Activated naive CD4-positive, alpha-beta T cell treated with anti-CD3 and anti-CD28 coated beads, Interleukin-2, amount 50 U/mL, for 24 hours (primary cell): Measurements from ENCODE around the gene HTR2C.
"Not testable (repeated sequence)": the region's sequence is repeated elsewhere in the genome, so short reads cannot be mapped to it uniquely, and the experiment has no call there.

Source experiments
- H3K27ac Mint-ChIP-seq: one replicate; pipeline ENCODE4 v1.8.0; 2021; ENCODE audit warnings: mild to moderate bottlenecking, mixed read lengths
- H3K27me3 Mint-ChIP-seq: one replicate; pipeline ENCODE4 v1.8.0; 2021; ENCODE audit warnings: mixed read lengths
- H3K36me3 Mint-ChIP-seq: one replicate; pipeline ENCODE4 v1.8.0; 2021; ENCODE audit warnings: mixed read lengths
- H3K4me1 Mint-ChIP-seq: one replicate; pipeline ENCODE4 v1.8.0; 2021; ENCODE audit warnings: mixed read lengths
- H3K4me3 Mint-ChIP-seq: one replicate; pipeline ENCODE4 v1.8.0; 2021; ENCODE audit warnings: mild to moderate bottlenecking, mixed read lengths
- H3K9me3 Mint-ChIP-seq: one replicate; pipeline ENCODE4 v1.8.0; 2021; ENCODE audit warnings: mixed read lengths

Gene HTR2C

GRCh38 chrX:114842181-114842580, 258.3 kb downstream of the HTR2C start:
- no peaks in the 10 kb centered on the region for H3K27me3 Mint-ChIP-seq
- H3K4me3 Mint-ChIP-seq: no peak overlapping the region
- no peaks in the 10 kb centered on the region for H3K4me1 Mint-ChIP-seq
- no peaks in the 10 kb centered on the region for H3K9me3 Mint-ChIP-seq
- H3K27ac Mint-ChIP-seq: no peak overlapping the region
- no peaks in the 10 kb centered on the region for H3K36me3 Mint-ChIP-seq

- Mint-ChIP-seq H3K27me3 (no peaks in the 10 kb centered on the region), H3K9me3 (no peaks in the 10 kb centered on the region), H3K36me3 (no peaks in the 10 kb centered on the region), H3K4me1 (no peaks in the 10 kb centered on the region), H3K27ac (no peak overlapping the region), H3K4me3 (no peak overlapping the region)
These were observed 305.6 kb downstream of the HTR2C start for GRCh38 chrX:114889481-114889880.

- Mint-ChIP-seq H3K27me3 (no peaks in the 10 kb centered on the region), H3K4me3 (no peak overlapping the region), H3K27ac (no peak overlapping the region), H3K9me3 (no peaks in the 10 kb centered on the region), H3K4me1 (no peaks in the 10 kb centered on the region), H3K36me3 (no peaks in the 10 kb centered on the region)
These were observed 319.7 kb downstream of the HTR2C start for GRCh38 chrX:114903618-114904017.

- Mint-ChIP-seq H3K27me3 (no peaks in the 10 kb centered on the region), H3K9me3 (no peaks in the 10 kb centered on the region), H3K36me3 (no peaks in the 10 kb centered on the region), H3K4me1 (no peaks in the 10 kb centered on the region), H3K4me3 (no peak overlapping the region), H3K27ac (no peak overlapping the region)
These were observed 321.4 kb downstream of the HTR2C start for GRCh38 chrX:114905251-114905650.

- H3K9me3 Mint-ChIP-seq: no peaks in the 10 kb centered on the region
- no peaks in the 10 kb centered on the region for H3K36me3 Mint-ChIP-seq
- H3K27me3 Mint-ChIP-seq: no peaks in the 10 kb centered on the region
- H3K4me1 Mint-ChIP-seq: no peaks in the 10 kb centered on the region
- no peak overlapping the region for H3K27ac Mint-ChIP-seq
- no peak overlapping the region for H3K4me3 Mint-ChIP-seq
These were observed 323.2 kb downstream of the HTR2C start for GRCh38 chrX:114906984-114907510.

GRCh38 chrX:114924423-114924822, 340.5 kb downstream of the HTR2C start:
- no peak overlapping the region for H3K4me3 Mint-ChIP-seq
- no peaks in the 10 kb centered on the region for H3K4me1 Mint-ChIP-seq
- H3K36me3 Mint-ChIP-seq: no peaks in the 10 kb centered on the region
- no peaks in the 10 kb centered on the region for H3K27me3 Mint-ChIP-seq
- H3K9me3 Mint-ChIP-seq: no peaks in the 10 kb centered on the region
- H3K27ac Mint-ChIP-seq: no peak overlapping the region

GRCh38 chrX:114924856-114925255, 341.0 kb downstream of the HTR2C start:
- Mint-ChIP-seq H3K27me3 (no peaks in the 10 kb centered on the region), H3K4me1 (no peaks in the 10 kb centered on the region), H3K9me3 (no peaks in the 10 kb centered on the region), H3K36me3 (no peaks in the 10 kb centered on the region), H3K27ac (no peak overlapping the region), H3K4me3 (no peak overlapping the region)

- no peaks in the 10 kb centered on the region for H3K4me1 Mint-ChIP-seq
- H3K27me3 Mint-ChIP-seq: no peaks in the 10 kb centered on the region
- no peak overlapping the region for H3K4me3 Mint-ChIP-seq
- H3K9me3 Mint-ChIP-seq: peaks cover 6% of the 10 kb centered on the region
- no peak overlapping the region for H3K27ac Mint-ChIP-seq
- no peaks in the 10 kb centered on the region for H3K36me3 Mint-ChIP-seq
These were observed 346.3 kb downstream of the HTR2C start for GRCh38 chrX:114930227-114930626.

- peaks cover 6% of the 10 kb centered on the region for H3K9me3 Mint-ChIP-seq
- H3K4me1 Mint-ChIP-seq: no peaks in the 10 kb centered on the region
- H3K27me3 Mint-ChIP-seq: no peaks in the 10 kb centered on the region
- no peaks in the 10 kb centered on the region for H3K36me3 Mint-ChIP-seq
- no peak overlapping the region for H3K27ac Mint-ChIP-seq
- H3K4me3 Mint-ChIP-seq: no peak overlapping the region
These were observed 348.7 kb downstream of the HTR2C start for GRCh38 chrX:114932550-114932949.

GRCh38 chrX:114933291-114933690, 349.4 kb downstream of the HTR2C start:
- H3K27me3 Mint-ChIP-seq, H3K27ac Mint-ChIP-seq, H3K4me3 Mint-ChIP-seq, H3K36me3 Mint-ChIP-seq, H3K4me1 Mint-ChIP-seq, H3K9me3 Mint-ChIP-seq: not testable (repeated sequence)

- not testable (repeated sequence) for H3K4me1 Mint-ChIP-seq, H3K36me3 Mint-ChIP-seq, H3K27ac Mint-ChIP-seq, H3K4me3 Mint-ChIP-seq, H3K9me3 Mint-ChIP-seq, H3K27me3 Mint-ChIP-seq
These were observed 353.2 kb downstream of the HTR2C start for GRCh38 chrX:114937090-114937489.

- Mint-ChIP-seq H3K36me3 (no peaks in the 10 kb centered on the region), H3K4me3 (no peak overlapping the region), H3K4me1 (no peaks in the 10 kb centered on the region), H3K27me3 (no peaks in the 10 kb centered on the region), H3K27ac (no peak overlapping the region), H3K9me3 (no peaks in the 10 kb centered on the region)
These were observed 368.8 kb downstream of the HTR2C start for GRCh38 chrX:114952696-114953095.
